Psoas muscle (tissue), 8 donors: ENCODE results near the gene RPS6KA4. TPM values are rescaled to one million over a fixed set of nuclear protein-coding genes. Genes with fewer than 3 reads are reported as not detected.

Experiments
- ATAC-seq, 4 donors: fragments of 200-7000 bp; cut with Tn5 transposase; one replicate each; pipeline ENCODE4 v1.9.1; 2020; ENCODE audit warnings: moderate library complexity in 3 of 4, mild to moderate bottlenecking in 2 of 4
- DNase-seq, 2 donors: peaks; one replicate each; pipeline ENCODE4 v3.0.0-alpha.2; 2020
- H3K27ac ChIP-seq: fragments of 200-600 bp; one replicate; pipeline ENCODE4 v1.8.0; 2022
- H3K27me3 ChIP-seq, 3 donors: fragments of 200-600 bp in 1 of 3; one replicate each; pipeline versions ENCODE4 v1.6.1 to v1.8.0; 2013 to 2022; ENCODE audit warnings: low read length in 2 of 3, mild to moderate bottlenecking in 2 of 3, moderate library complexity in 1 of 3; ENCODE audit not compliant: insufficient read depth in 3 of 3
- H3K36me3 ChIP-seq, 2 donors: fragments of 200-600 bp in 1 of 2; one replicate each; pipeline versions ENCODE4 v1.6.1 to v1.8.0; 2013 to 2022; ENCODE audit warnings: low read depth in 1 of 2, mild to moderate bottlenecking in 1 of 2, moderate library complexity in 1 of 2; ENCODE audit not compliant: insufficient read depth in 1 of 2
- H3K4me1 ChIP-seq: fragments of 200-600 bp; one replicate; pipeline ENCODE4 v1.8.0; 2022
- H3K4me3 ChIP-seq: fragments of 200-600 bp; one replicate; pipeline ENCODE4 v1.8.0; 2022; ENCODE audit warnings: mild to moderate bottlenecking
- H3K9me3 ChIP-seq: fragments of 200-600 bp; one replicate; pipeline ENCODE4 v1.8.0; 2022
- CTCF ChIP-seq: fragments of 200-600 bp; IDR thresholded peaks from one replicate; pipeline ENCODE4 v1.8.0; 2022; ENCODE audit warnings: antibody characterized with exemption
- WGBS, 3 donors: extraction: QIAGEN DNeasy Blood & Tissue Kit; methylation state at CpG; one replicate each; pipeline versions ENCODE4 v1.1.6 to v1.1.7; 2013; 5-methylcytosine and 5-hydroxymethylcytosine counted together
- intact Hi-C, 2 donors: fragments of 100-400 bp; cut with DNase I; formaldehyde crosslinking; loops; one replicate each; pipeline versions ENCODE4 v1.11.0 to v1.14.2; 2022
- polyA plus RNA-seq, 3 donors: library from polyadenylated mRNA; stranded (reverse); fragments of 200-250 nt; gene quantifications; one replicate each; pipeline ENCODE4 v1.2.3, GENCODE V29; 2013
- total RNA-seq, 4 donors: library from RNA; stranded (reverse); fragmentation: NEBNext Ultra II Directional in 2 of 4; extraction: Animal tissue kit (Norgen Biotek cat#: 25700) in 2 of 4; gene quantifications; one replicate each; pipeline versions ENCODE4 v1.2.1 to v1.2.4, GENCODE V29; 2021 to 2023
- donor health status: healthy with polysubstance abuse.
- donor health status: DM: no; HTN: no; CAD: no; lungs with moderate emphysema.
- donor health status: Bipolar disorder and iron deficiency.
- donor health status: healthy.
- donor health status: DM: yes; HTN: yes; CAD: no.
- donor health status: DM: no; HTN: no; CAD: no.
- donor health status: DM: no; HTN: no; CAD: no.
- donor health status: DM: yes; HTN: yes; CAD: no.

Gene RPS6KA4
- total and polyA plus RNA-seq, 7 donors: 9.5 to 15.9 (median 13.1) TPM

GRCh38 chr11:64347193-64347867 lies 11.6 kb upstream of the RPS6KA4 start:
- no peak for TF ChIP-seq CTCF
- WGBS, 3 donors: 87 to 93% (median 92%) methylated on average over 12 of the region's 12 CpGs
- peaks cover under 1% of the 10 kb centered on the region for H3K4me1 ChIP-seq

GRCh38 chr11:64348383-64349024 lies 10.5 kb upstream of the RPS6KA4 start:
- Histone ChIP-seq H3K36me3 (no peaks in the 10 kb centered on the region), H3K4me3 (no peak overlapping the region), H3K27me3 (peaks cover 0 to 4% (median 3%) of the 10 kb centered on the region in 3 donors), H3K27ac (no peak overlapping the region), H3K9me3 (no peaks in the 10 kb centered on the region), H3K4me1 (no peaks in the 10 kb centered on the region)
- DNase-seq: no peak
- no peak for ATAC-seq
- intact Hi-C loops: no loop called here
- 51 to 67% (median 54%) methylated on average over 14 of the region's 14 CpGs for WGBS, 3 donors
- no peak for TF ChIP-seq CTCF

More at GRCh38 chr11:64347193-64347867, 11.6 kb upstream of the RPS6KA4 start:
- H3K27me3 ChIP-seq: peaks cover 0 to 3% (median 0%) of the 10 kb centered on the region in 3 donors
- intact Hi-C loops: no loop called here
- ATAC-seq (no peak), DNase-seq (no peak)
- H3K4me3 ChIP-seq: no peak overlapping the region
- H3K36me3 ChIP-seq: no peaks in the 10 kb centered on the region
- H3K9me3 ChIP-seq: no peaks in the 10 kb centered on the region
- H3K27ac ChIP-seq: no peak overlapping the region

- peaks cover 0 to 9% (median 3%) of the 10 kb centered on the region in 3 donors for H3K27me3 ChIP-seq
- 82 to 92% (median 87%) methylated on average over 7 of the region's 7 CpGs for WGBS, 3 donors
- no peak overlapping the region for H3K27ac ChIP-seq
- DNase-seq: no peak
- no peaks in the 10 kb centered on the region for H3K36me3 ChIP-seq
- no peak for TF ChIP-seq CTCF
- no peak overlapping the region for H3K4me3 ChIP-seq
- no peaks in the 10 kb centered on the region for H3K4me1 ChIP-seq
- no peaks in the 10 kb centered on the region for H3K9me3 ChIP-seq
- no peak for ATAC-seq
- intact Hi-C loops: no loop called here
Observed at GRCh38 chr11:64349025-64349387, 10.0 kb upstream of the RPS6KA4 start.

GRCh38 chr11:64349404-64349803 lies 9.6 kb upstream of the RPS6KA4 start:
- Histone ChIP-seq H3K36me3 (no peaks in the 10 kb centered on the region), H3K27me3 (peaks cover 0 to 9% (median 3%) of the 10 kb centered on the region in 3 donors), H3K27ac (no peak overlapping the region), H3K9me3 (no peaks in the 10 kb centered on the region), H3K4me1 (no peaks in the 10 kb centered on the region), H3K4me3 (no peak overlapping the region)
- WGBS, 3 donors: 88 to 95% (median 94%) methylated on average over 10 to 11 of the region's 11 CpGs
- intact Hi-C loops: no loop called here
- no peak for DNase-seq
- no peak for ATAC-seq
- no peak for TF ChIP-seq CTCF
